Activated CD8-positive, alpha-beta memory T cell treated with anti-CD3 and anti-CD28 coated beads, Interleukin-2, amount 50 U/mL, for 1 hour (primary cell): ENCODE data around the gene CHRND.
"Not testable (repeated sequence)": the region's sequence is repeated elsewhere in the genome, so short reads cannot be mapped to it uniquely, and the experiment has no call there.

Source experiments
- DNase-seq: peaks from one replicate; pipeline ENCODE4 v3.0.0-alpha.2; 2020; ENCODE audit errors: extremely low read depth

The CHRND gene

DNA sequence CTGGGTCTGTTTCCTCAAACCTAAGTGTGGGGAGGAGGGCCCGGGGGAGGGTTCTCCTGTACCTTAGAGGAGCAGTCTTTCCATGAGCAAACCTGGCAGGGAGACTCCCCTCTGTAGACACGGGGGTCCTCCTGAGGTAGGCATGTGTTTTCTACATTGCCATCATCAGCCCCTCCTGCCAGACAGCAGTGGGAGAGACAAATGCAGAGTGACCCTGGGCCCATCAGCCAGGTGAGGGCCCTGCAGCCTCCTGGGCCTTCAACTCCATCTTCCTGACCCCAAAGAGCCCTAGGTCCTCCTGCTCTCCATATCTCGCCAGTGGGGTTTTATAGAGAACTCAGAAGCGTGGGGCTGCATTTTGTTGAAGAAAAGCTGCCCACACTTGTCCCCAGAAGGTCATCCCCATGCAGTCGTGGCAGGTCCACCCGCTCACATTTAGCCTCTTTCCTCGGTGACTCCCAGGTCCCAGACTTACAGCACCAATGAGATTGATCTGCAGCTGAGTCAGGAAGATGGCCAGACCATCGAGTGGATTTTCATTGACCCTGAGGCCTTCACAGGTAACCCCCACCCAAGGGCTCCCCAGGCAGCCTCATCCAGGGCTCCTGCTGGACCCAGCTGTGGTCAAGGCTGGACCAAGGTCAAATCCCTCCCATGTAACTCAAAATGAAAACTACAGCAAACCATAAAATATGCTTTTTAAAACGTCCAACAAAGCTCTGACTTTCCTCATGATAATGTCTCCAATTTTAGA, 16.2 kb downstream of the CHRND start:
- DNase-seq: no peak

DNA sequence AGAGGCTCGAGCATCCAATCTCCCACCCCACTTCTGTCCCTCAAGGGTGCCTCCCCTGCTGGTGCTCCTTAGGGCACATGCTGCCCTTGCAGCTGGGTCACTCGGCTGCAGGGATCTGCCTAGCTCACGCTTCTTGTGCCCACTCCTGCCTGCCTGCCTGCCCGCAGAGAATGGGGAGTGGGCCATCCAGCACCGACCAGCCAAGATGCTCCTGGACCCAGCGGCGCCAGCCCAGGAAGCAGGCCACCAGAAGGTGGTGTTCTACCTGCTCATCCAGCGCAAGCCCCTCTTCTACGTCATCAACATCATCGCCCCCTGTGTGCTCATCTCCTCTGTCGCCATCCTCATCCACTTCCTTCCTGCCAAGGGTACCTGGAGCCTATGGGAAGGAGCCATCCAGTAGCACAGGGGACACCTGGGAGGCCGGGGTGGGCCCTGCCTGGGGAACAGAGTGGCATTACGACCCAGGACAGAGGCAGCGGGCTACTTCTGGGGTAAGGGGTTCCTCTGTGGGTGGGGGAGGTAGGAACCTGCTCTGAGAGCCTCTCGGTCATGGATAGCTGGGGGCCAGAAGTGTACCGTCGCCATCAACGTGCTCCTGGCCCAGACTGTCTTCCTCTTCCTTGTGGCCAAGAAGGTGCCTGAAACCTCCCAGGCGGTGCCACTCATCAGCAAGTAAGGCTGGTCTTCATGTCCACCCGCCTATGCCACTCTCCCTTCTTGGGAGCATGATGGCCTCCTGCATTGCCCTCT, 16.9 kb downstream of the CHRND start:
- DNase-seq: no peak

DNA sequence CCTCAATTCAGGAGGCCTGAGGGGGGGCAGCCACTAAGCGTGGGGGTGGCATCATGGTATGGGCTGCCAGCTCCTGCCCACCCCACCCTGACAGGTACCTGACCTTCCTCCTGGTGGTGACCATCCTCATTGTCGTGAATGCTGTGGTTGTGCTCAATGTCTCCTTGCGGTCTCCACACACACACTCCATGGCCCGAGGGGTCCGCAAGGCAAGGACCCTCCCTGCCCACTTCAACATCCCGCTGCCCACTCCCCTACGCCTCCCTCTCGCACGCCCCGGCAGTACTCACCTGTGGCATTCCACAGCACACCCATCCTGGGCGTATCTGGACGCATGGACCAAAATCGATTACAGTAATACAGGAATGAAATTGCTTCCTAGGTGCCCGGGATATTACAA, 17.5 kb downstream of the CHRND start:
- DNase-seq: no peak

DNA sequence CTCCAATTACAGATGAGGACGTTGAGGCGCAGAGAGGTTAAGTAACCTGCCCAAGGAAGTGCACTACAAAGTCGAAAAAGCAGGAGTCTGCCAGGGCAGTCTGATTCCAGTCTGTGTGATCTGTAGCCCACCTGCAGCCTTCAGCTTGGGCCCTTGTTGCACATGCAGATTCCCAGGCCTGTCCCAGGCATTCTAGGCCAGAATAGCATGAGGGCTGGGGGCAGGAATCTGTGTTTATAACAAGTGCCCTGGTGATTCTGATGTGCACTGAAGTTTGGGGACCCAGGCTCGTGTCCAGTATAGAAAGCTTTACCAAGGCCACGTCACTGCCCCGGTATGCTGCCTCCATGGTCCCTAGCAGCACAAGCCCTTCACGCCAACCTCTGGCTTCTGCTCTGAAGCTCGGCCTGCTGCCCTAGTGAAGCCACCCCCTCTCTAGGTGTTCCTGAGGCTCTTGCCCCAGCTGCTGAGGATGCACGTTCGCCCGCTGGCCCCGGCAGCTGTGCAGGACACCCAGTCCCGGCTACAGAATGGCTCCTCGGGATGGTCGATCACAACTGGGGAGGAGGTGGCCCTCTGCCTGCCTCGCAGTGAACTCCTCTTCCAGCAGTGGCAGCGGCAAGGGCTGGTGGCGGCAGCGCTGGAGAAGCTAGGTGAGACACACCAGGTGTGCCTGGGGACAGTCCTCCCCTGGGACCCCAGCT, 18.1 kb downstream of the CHRND start:
- DNase-seq: no peak

DNA sequence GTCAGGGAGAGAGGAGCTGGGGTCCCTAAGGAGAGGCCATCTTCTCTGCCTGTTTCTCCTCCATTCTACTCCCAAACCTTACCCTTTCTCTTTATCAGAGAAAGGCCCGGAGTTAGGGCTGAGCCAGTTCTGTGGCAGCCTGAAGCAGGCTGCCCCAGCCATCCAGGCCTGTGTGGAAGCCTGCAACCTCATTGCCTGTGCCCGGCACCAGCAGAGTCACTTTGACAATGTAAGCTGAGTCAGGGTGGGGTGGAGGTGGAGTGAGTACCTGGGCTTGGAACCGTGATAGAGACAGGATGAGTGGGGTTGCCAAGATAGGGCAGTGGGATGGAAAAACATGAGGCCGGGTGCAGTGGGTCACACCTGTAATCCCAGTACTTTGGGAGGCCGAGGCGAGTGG, 18.7 kb downstream of the CHRND start:
- no peak for DNase-seq

DNA sequence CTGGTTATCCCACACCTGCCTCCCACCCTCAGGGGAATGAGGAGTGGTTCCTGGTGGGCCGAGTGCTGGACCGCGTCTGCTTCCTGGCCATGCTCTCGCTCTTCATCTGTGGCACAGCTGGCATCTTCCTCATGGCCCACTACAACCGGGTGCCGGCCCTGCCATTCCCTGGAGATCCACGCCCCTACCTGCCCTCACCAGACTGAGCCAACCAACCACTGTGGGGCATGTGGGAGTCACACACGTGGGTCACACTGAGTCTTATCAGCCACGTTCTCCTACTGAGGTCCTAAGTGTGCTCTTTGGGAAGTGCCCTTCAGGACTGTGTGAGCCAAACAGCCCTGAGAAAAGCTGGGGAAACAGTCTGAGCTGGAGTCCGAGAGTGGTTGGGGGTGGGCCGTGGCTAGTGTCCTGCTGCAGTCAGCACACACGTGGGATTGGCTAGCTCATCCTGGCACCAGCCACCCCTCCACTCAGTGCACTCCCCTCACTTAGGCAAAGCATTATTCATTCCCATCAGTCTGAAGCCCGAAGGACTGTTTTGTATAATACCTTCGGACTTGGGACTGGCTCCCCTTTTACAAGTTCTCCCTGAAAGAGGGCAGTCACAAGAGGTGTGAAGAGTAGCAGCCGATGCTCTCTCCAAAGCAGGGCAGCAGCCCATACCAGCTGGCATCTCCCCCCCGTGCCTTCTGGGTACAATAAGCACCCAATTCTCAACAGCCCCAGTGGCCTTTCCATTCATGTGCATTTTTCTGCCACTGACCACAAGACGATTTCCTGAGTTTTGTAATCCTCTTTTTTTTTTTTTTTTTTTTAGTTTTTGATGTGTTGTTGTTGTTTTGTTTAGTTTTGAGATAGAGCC, 19.8 kb downstream of the CHRND start:
- DNase-seq: no peak

DNA sequence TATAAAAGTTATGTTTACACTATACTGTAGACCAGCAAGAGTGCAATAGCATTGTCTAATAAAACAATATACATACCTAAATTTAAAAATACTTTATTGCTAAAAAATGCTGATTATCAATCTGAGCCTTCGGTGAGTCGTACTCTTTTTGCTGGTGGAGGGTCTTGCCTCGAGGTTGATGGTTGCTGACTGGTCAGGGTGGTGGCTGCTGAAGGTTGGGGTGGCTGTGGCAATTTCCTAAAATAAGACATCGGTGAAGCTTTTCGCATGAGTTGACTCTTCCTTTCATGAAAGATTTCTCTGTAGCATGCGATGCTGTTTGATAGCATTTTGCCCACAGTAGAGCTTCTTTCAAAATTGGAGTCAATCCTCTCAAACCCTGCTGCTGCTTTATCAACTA, 22.0 kb downstream of the CHRND start:
- DNase-seq: no peak

DNA sequence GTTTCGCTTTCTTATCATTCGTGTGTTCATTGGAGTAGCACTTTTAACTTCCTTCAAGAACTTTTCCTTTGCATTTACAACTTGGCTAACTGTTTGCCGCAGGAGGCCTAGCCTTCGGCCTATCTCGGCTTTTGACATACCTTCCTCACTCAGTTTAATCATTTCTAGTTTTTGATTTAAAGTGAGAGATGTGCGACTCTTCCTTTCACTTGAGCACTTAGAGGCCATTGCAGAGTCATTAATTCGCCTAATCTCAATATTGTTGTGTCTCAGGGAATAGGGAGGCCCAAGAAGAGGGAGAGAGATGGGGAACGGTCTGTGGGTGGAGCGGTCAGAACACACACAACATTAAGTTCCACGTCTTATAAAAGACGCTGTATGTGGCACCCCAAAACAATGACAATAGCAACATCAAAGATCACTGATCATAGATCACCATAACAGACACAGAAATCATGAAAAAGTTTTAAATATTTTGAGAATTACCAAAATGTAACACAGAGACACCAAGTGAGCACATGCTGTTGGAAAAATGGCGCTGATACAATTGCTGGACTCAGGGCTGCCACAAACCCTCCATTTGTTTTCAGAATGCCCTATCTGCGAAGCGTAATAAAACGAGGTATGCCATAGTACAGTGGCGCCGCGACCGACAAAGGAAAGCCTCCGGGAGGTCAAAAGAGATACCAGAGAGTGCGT, 23.8 kb downstream of the CHRND start:
- DNase-seq: no peak

DNA sequence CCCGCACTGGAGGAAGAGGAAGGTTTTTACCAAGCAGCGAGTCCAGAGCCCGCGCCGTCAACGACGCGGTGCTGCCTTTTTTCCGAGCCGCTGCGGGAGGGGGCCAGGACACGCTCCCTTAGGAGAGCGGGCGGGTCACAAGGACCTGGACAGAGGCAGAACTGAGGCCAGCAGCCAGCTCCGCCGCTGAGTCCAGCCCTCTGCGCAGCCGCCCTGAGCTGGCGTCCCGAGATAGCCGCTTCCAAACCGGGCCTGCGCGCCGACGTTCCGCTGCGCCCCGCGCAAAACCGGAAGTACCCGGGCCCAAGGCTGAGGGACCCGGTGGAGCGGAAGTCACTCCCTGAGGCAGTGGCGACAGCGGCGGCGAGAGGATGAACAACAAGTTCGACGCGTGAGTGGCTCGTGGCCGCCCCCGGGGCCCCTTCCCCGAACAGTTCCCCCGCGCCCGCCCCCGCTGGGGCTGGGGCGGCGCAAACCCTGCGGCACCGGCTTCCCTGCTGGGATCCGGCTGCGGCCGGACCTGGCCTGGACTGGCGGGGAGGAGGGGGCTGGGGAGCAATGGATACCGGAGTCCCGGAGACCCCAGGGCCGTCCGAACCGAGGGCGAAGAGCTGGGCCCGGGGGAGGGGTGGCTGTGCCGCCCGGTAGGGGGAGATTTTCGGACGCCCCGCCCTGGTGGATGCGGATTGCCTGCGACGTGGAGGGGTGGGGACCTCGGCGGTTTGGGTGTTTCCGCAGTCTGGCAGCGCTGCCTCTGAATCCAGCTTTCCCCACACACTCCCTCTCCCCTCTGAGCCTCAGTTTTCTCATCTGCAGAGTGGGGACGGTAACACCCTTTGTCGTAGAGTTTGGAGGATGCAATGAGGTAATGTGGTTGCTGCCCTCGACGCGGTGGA, 24.6 kb downstream of the CHRND start, which contains the start of the genes EIF4E2 and TIGD1:
TSS of gene EIF4E2 (plus strand) at position 336 of the 896 bp plus-strand sequence. CDS start at position 372, 36 bp downstream.
TSS of gene TIGD1 (minus strand) at position 204 of the 896 bp plus-strand sequence. CDS start 675 bp downstream, outside the sequence.
- DNase-seq: peak; percentile 80

DNA sequence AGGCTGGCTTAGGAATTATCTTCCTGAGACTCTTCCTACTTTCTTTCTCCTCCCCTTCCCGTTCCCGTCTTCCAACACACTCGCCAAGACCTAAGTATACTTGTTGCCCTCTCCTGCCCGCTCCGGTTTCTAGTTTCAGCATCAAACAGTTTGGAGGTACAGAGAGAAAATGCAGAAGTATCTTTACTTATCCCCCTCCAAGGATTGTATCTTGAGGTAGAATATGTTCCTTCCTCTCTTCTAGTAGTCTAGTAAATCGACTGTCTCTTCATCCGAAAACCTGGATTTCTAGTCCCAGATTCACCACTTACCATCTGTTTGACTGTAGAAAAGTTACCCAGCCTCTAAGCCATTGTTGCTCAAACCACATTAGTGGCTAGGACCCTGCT, 25.3 kb downstream of the CHRND start:
- DNase-seq: no peak

DNA sequence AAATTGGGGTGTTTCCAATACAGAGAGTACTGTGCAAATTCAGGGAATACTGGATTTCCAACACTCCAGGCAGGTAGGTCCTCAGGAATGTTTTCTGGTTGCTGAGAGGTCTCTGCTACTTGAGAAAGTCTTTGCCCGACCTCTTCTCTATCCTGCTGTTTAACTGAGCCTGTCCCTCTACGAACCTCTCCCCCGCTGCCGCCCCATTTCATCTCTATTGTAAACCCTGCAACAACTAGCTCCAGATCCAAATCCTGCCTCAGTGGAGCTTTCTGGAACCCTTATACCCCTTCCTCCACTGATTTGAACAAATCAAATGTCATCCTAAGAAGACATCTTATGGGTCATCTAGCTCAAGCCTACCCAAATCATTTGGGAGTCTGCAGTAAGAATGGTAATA, 25.8 kb downstream of the CHRND start:
- DNase-seq: no peak

DNA sequence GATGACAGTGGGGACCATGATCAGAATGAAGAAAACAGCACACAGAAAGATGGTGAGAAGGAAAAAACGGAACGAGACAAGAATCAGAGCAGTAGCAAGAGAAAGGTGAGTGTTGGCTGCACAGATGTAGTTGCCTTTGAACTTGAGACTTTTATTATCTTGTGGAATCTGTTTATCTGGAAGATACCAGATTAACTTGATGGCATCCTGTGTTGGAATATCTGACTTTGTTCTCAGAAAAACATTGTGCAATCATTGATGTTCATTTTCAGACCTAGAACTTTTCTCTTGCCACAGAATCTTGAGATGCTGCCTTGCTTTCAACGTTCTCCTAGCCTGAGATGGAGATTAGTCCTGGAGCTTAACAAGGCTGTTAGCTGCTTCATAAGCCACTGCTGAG, 30.5 kb downstream of the CHRND start:
- DNase-seq: no peak

DNA sequence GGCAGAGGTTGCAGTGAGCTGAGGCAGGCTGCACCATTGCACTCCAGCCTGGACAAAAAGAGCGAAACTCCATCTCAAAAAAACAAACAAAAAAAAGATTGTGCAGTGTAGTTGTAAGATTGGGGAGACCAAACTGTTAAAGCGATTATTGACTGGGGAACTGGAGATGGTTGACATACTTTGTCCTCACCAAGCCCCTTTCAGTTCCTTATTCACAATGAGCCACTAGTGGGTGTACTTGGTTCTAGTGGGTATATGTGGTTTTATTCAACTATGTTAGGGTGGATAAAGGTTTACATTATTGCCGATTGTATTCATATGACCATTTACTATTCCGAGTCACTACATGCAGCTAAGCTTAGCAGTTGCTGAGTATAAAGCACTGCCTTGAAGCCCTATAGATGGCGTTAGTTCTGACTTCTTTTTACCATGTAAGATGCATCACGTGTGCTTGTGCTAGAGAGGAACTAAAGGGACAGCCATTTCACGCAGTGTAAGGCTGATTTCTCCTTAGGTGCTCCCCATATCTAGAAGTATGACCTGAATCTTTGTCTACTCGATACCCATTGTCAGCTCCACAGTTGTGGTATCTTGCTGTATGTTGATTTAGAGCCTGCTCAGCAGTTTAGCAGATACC, 36.7 kb downstream of the CHRND start:
- DNase-seq: no peak

DNA sequence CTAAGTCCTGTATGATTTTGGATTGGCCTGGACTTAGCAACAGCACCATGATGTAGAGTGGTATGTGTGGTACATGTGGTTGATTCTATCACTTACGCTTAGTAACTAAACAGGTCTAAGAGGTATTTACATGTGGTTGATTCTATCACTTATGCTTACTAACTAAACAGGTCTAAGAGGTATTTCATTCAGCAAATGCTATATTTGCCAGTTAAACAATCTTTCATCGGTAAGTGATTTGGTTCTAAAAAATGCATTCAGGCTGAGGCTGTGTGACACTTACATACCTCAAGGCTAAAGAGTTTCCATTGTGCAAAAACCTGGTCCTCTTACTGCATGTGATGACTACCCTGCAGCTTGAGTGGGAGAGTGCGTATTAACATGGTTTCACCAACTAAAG, 37.6 kb downstream of the CHRND start:
- no peak for DNase-seq

DNA sequence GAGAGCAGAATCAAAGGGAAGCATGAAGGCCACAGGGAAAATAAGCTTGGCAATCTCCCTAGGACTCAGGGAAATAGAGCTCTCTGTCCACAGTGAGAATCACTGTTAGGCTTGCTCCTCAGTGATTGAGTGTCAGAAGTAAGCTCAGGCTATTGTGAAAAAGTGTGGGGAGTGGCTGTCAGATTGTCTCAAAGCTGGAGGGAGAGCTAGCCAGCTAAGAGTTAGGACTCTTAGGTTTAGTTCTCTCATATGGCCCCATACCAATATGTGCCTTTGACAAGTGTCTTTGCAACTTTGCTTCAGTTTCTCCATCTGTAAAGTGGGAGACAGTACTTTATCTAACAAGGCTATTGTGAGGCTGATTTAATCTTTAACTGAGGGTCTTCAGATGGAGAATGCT, 41.8 kb downstream of the CHRND start:
- no peak for DNase-seq

DNA sequence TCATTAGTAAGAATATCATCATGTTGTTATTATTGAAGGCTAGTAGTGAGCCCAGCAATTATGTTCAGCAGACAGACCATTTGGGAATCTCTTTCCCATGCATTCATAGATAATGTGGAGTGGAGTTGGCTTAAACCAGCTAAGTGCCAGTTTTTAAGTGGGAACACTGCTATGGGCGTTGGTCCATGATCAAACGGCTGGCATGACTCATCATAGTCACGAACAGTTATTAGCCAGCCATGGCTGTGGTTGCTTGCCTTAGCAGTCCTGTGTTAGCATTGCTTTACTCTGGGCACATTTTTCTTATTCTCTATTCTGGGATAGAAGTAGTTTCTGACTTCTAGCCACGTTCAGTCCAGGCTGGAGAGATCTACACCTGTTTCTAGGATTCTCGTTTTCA, 42.2 kb downstream of the CHRND start:
- no peak for DNase-seq

DNA sequence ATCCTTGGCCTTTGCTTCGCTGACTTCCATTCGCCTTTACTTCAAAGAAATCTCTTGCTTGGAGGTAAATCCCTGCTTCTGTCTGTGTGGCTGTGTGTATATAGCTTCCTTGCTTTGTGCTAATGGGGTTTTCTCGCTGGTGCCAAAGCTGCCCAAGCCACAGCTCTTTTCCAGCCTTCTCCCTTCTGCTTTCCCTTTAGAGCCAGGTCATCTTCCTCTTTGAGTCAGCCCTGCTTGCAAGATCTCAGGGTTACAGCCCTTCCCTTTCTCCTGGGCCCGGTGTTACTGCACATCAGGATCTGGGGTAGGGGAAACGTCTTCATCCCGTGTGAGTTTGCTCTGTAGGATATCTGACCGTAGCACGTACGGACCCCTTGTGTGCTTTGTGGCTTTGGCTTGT, 43.6 kb downstream of the CHRND start:
- no peak for DNase-seq

DNA sequence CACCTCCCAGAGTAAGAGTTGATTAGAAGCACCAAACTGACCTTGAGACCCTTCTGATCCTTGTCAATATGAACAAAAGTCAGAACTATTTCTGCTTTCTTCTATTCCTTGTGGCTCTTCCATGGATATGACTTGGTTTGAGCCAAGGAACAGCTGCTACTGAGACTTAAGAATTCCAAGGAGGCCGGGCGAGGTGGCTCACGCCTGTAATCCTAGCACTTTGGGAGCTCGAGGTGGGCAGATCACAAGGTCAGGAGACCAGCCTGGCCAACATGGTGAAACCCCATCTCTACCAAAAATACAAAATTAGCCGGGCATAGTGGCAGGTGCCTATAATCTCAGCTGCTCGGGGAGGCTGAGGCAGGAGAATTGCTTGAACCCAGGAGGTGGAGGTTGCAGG, 44.5 kb downstream of the CHRND start:
- DNase-seq: not testable (repeated sequence)

DNA sequence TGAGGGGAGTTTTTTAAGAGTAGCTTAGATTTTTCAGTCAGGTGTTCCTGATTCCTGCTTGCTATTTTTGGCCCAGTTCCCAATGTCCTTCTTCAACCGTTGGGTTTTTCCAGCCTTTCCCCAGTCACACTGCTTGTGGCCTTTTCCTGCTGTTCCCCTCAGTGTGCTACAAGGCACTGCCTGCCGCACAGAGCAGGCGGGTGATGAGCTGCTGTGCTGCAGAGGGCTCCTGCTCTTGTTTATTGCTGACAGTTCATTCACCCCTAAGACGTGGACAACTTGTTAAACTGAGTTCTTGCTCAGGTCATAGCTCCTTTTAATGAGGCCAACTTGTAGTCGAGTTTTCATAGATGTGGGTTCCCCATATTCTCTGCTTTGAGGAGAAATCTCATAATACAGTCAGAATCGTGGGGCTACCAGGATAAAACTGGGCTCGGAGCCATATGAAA, 45.1 kb downstream of the CHRND start:
- DNase-seq: no peak
